GM12864 (cell line): Measurements from ENCODE around the gene TRIML2.
"Not testable (repeated sequence)": the region's sequence is repeated elsewhere in the genome, so short reads cannot be mapped to it uniquely, and the experiment has no call there.

Source experiments
- DNase-seq: peaks from one replicate; pipeline ENCODE4 v3.0.0-alpha.2; 2011; ENCODE audit warnings: low read depth
- H3K4me3 ChIP-seq: 2 replicates; pipeline ENCODE4 v1.5.1; 2011; ENCODE audit warnings: mild to moderate bottlenecking, low read depth, low read length, control low read depth
- CTCF ChIP-seq: IDR thresholded peaks from 2 replicates; pipeline ENCODE4 v1.5.1; 2011; ENCODE audit warnings: low read depth, mild to moderate bottlenecking, moderate library complexity, low read length, control low read depth, inconsistent platforms; ENCODE audit errors: missing control alignments

The TRIML2 gene

DNA sequence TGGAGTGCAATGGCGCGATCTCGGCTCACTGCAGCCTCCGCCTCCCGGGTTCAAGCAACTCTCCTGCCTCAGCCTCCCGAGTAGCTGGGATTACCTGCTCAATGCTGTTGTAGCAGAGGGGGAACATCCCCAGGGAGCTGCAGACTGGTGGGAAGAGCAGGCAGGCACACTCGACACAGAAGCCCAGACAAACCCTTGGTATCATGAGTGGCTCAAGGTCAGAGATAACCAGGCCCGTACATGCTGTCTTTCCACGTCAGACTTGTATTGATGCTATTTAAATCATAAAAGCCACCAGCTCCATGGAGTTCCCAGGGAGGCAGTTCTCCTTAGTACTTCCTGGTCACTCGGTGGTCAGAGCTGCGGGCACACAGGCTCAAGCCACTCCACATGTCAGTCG is 33.2 kb downstream of the TRIML2 start:
- no peak for TF ChIP-seq CTCF
- no peak overlapping the region for H3K4me3 ChIP-seq
- no peak for DNase-seq

GRCh38 chr4:188061083-188061482 is 48.3 kb downstream of the TRIML2 start:
- no peak for TF ChIP-seq CTCF
- DNase-seq = no peak
- H3K4me3 ChIP-seq = no peak overlapping the region

- H3K4me3 ChIP-seq = no peak overlapping the region
- no peak for DNase-seq
- TF ChIP-seq CTCF = no peak
These were observed 56.1 kb downstream of the TRIML2 start for GRCh38 chr4:188053302-188053701.

DNA sequence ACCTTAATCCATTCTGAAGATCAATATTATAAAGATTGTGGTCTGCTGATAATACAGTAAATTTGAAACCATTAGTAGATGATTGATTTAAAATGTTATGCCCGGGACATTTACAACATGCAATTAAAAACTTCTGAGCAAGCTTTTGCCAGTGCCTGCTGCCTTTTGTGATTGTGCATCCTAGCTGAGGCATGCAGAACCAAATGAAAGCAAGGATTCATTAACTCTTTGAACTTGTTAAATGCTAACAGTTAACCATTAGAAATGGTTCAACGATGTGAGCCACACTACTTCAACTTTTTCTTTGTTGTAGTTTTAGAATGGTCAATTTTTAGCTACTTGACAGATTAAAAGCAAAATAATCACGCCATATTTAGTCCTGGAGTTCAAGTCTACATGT is 62.7 kb downstream of the TRIML2 start:
- no peak overlapping the region for H3K4me3 ChIP-seq
- no peak for DNase-seq
- no peak for TF ChIP-seq CTCF

DNA sequence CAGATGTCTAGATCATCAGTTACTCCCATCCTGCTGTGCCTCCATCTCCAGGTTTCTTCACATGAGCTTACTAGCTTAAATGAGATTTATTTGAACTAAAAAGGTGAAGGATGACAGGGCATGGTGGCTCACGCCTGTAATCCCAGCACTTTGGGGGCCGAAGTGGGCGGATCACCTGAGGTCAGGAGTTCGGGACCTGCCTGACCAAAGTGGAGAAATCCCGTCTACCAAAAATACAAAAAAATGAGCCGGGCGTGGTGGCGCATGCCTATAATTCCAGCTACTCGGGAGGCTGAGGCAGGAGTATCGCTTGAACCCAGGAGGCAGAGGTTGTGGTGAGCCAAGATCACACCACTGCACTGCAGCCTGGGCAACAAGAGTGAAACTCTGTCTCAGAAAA is 63.9 kb downstream of the TRIML2 start:
- H3K4me3 ChIP-seq, DNase-seq: not testable (repeated sequence)

DNA sequence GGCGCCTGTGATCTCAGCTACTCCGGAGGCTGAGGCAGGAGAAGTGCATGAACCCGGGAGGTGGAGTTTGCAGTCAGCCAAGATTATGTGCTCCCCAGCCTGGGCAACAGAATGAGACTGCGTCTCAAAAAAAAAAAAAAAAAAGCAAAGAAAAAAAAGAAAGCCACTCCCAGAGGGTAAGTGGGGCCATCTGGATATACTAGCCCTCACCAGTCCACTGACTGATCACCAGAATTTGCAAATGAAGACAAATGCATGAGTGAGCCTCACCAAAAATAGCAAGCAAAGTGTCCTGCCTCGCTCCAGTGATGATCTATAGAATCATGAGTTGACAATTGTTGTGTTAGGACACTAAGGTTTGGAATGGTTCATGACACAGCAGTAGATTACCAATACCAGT is 66.2 kb downstream of the TRIML2 start:
- H3K4me3 ChIP-seq = no peak overlapping the region
- TF ChIP-seq CTCF = no peak

DNA sequence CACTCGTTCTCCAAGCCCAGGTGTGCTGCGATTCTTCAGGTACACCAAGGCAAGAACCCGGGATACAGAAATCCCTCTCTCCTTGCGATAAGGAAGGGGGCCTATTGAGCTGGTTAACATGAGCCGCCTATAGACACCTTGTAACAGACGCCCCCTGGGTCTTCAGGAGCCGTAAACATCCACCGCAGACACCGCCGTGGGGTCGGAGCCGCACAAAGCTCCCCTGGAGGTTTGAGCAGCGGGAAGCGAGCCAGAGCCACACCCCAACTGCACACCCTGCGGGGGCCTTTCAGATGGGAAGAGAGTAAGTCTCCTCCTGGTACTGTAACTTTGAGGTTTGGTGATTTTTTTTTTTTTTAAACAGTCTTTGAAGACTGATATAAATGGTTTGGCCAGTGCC is 67.2 kb downstream of the TRIML2 start:
- no peak for DNase-seq
- H3K4me3 ChIP-seq = no peak overlapping the region
- no peak for TF ChIP-seq CTCF

More for the DNA sequence above, 66.2 kb downstream of the TRIML2 start:
- DNase-seq = no peak

DNA sequence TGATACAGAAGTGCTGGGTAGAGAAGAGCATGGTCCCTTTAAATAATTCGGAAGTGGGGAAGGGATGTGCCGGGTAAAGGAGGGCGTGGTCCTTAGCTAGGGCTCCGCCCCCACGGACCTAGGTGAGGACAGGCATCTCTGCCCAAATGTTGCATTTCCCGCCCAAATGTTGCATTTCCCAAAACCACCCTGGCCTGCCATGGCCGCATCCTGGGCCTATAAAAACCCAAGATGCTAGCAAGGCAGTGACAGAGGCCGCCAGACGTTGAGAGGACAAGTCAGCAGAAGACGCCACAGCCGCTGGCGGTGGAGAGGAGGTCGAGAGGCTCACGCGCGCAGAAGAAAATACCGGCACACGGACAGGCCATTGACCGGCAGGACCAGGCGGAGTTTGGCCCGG is 67.7 kb downstream of the TRIML2 start:
- no peak for DNase-seq
- no peak for TF ChIP-seq CTCF
- no peak overlapping the region for H3K4me3 ChIP-seq
